Endothelial cell (in vitro differentiated cells): Measurements from ENCODE around the gene MPO. TPM values are rescaled to one million over a fixed set of nuclear protein-coding genes. Genes with fewer than 3 reads are reported as not detected.
A peak's percentile ranks its signal among the peaks of the same experiment; 100 is the strongest.

ENCODE experiments used
- DNase-seq: peaks from one replicate; pipeline ENCODE4 v3.0.0; 2021; ENCODE audit warnings: low spot score
- H3K27ac Mint-ChIP-seq: one replicate; pipeline ENCODE4 v1.8.0; 2021; ENCODE audit warnings: mixed read lengths, inconsistent platforms; ENCODE audit not compliant: unreplicated experiment
- H3K27me3 Mint-ChIP-seq: one replicate; pipeline ENCODE4 v1.8.0; 2021; ENCODE audit warnings: mild to moderate bottlenecking, moderate library complexity, mixed read lengths, inconsistent platforms; ENCODE audit not compliant: unreplicated experiment
- H3K36me3 Mint-ChIP-seq: one replicate; pipeline ENCODE4 v1.8.0; 2021; ENCODE audit warnings: mild to moderate bottlenecking, low read depth, mixed read lengths, inconsistent platforms; ENCODE audit not compliant: unreplicated experiment
- H3K4me1 Mint-ChIP-seq: one replicate; pipeline ENCODE4 v1.8.0; 2021; ENCODE audit warnings: mild to moderate bottlenecking, mixed read lengths, inconsistent platforms; ENCODE audit not compliant: unreplicated experiment
- H3K4me3 Mint-ChIP-seq: one replicate; pipeline ENCODE4 v1.8.0; 2021; ENCODE audit warnings: mild to moderate bottlenecking, mixed read lengths, inconsistent platforms; ENCODE audit not compliant: unreplicated experiment
- H3K9me3 Mint-ChIP-seq: one replicate; pipeline ENCODE4 v1.8.0; 2021; ENCODE audit warnings: mixed read lengths, inconsistent platforms; ENCODE audit not compliant: unreplicated experiment
- total RNA-seq: library from RNA; stranded (reverse); fragmentation: NEBNext Ultra II Directional; extraction: Animal tissue kit (Norgen Biotek cat#: 25700); gene quantifications from one replicate; pipeline ENCODE4 v1.2.1, GENCODE V29; 2021; ENCODE audit not compliant: unreplicated experiment
- TF ChIP-seq, protein P1 (sequence below): fragments of 200-600 bp; sonication (generic); IDR thresholded peaks from one replicate; pipeline ENCODE4 v1.5.0; 2021; ENCODE audit warnings: antibody characterized with exemption; ENCODE audit not compliant: unreplicated experiment

The MPO gene
- total RNA-seq, 1 donor from 2014 or later, result not detected

DNA sequence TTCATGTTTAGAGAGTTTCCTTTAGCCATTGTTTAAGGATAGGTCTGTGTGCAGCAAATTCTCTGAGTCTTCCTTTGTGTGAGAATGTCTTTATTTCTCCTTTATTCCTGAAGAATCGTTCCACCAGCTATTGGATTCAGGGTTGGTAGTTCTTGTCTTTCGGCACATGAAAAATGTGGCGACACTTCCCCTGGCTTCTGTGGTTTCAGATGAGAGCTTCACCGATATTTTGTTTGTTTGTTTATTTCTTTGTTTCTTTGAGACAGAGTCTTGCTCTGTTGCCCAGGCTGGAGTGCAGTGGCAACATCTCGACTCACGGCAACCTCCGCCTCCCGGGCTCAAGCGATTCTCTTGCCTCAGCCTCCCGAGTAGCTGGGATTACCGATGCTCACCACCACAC, 18.6 kb downstream of the MPO start:
- TF ChIP-seq, protein P1, sequence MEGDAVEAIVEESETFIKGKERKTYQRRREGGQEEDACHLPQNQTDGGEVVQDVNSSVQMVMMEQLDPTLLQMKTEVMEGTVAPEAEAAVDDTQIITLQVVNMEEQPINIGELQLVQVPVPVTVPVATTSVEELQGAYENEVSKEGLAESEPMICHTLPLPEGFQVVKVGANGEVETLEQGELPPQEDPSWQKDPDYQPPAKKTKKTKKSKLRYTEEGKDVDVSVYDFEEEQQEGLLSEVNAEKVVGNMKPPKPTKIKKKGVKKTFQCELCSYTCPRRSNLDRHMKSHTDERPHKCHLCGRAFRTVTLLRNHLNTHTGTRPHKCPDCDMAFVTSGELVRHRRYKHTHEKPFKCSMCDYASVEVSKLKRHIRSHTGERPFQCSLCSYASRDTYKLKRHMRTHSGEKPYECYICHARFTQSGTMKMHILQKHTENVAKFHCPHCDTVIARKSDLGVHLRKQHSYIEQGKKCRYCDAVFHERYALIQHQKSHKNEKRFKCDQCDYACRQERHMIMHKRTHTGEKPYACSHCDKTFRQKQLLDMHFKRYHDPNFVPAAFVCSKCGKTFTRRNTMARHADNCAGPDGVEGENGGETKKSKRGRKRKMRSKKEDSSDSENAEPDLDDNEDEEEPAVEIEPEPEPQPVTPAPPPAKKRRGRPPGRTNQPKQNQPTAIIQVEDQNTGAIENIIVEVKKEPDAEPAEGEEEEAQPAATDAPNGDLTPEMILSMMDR, result no peak
- Mint-ChIP-seq H3K36me3 (no peaks in the 10 kb centered on the region), H3K4me3 (no peak overlapping the region), H3K27me3 (peaks cover 10% of the 10 kb centered on the region), H3K4me1 (peaks cover 14% of the 10 kb centered on the region), H3K9me3 (no peaks in the 10 kb centered on the region), H3K27ac (peak overlapping the region; percentile 51)
- DNase-seq, result no peak

DNA sequence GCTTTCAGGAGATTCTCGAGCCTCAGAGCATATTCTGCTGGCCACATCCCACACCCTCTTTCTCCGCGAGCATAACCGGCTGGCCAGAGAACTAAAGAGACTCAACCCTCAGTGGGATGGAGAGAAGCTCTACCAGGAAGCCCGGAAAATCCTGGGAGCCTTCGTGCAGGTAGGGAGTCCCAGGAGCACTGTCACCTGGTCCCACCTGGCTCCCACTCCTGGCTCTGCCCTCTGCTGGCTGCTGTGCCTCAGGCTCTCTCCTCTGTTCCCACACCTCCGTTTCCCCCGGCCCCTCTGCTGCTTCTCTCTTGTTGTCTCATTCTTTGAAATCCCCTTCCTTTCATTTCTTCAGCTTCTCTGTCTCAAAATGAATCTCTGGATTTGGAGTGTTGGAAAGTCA, 25.9 kb downstream of the MPO start:
- DNase-seq, result no peak
- Mint-ChIP-seq H3K27ac (no peak overlapping the region), H3K27me3 (peaks cover 9% of the 10 kb centered on the region), H3K4me1 (no peaks in the 10 kb centered on the region), H3K9me3 (no peaks in the 10 kb centered on the region), H3K36me3 (no peaks in the 10 kb centered on the region), H3K4me3 (no peak overlapping the region)
- TF ChIP-seq, protein P1, result no peak

DNA sequence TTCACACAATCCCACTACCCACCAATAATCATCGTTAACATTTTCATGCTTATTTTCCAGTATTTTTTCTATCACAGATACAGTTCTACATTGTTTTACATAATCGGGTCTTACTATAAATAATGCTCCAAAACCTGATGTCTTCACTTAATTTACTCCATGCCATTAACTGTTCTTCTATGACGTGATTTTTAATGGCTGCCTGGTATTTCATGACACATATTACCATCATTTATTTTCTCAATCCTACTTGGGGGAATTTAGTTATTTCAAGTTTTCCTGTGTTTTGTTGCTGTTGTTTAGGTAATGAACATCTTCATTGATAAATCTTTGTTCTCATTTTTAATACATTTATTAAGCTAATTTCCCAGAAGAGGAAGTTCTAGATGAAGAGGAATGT, 27.7 kb downstream of the MPO start:
- Mint-ChIP-seq H3K9me3 (no peaks in the 10 kb centered on the region), H3K4me3 (no peak overlapping the region), H3K4me1 (no peaks in the 10 kb centered on the region), H3K36me3 (no peaks in the 10 kb centered on the region), H3K27me3 (peaks cover 17% of the 10 kb centered on the region), H3K27ac (no peak overlapping the region)
- no peak for DNase-seq
- TF ChIP-seq, protein P1, result no peak

DNA sequence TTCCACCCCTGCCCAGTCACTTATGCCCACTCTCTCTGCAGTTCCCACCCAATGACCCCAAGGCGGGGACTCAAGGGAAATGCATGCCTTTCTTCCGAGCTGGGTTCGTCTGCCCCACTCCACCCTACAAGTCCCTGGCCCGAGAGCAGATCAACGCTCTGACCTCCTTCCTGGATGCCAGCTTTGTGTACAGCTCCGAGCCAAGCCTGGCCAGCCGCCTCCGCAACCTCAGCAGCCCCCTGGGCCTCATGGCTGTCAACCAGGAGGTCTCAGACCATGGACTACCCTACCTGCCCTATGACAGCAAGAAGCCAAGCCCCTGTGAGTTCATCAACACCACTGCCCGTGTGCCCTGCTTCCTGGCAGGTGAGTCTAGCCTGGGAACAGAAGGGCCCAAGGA, 28.6 kb downstream of the MPO start:
- Mint-ChIP-seq H3K4me1 (peaks cover 7% of the 10 kb centered on the region), H3K4me3 (no peak overlapping the region), H3K9me3 (no peaks in the 10 kb centered on the region), H3K36me3 (no peaks in the 10 kb centered on the region), H3K27me3 (peaks cover 16% of the 10 kb centered on the region), H3K27ac (no peak overlapping the region)
- DNase-seq, result no peak
- TF ChIP-seq, protein P1, result no peak

DNA sequence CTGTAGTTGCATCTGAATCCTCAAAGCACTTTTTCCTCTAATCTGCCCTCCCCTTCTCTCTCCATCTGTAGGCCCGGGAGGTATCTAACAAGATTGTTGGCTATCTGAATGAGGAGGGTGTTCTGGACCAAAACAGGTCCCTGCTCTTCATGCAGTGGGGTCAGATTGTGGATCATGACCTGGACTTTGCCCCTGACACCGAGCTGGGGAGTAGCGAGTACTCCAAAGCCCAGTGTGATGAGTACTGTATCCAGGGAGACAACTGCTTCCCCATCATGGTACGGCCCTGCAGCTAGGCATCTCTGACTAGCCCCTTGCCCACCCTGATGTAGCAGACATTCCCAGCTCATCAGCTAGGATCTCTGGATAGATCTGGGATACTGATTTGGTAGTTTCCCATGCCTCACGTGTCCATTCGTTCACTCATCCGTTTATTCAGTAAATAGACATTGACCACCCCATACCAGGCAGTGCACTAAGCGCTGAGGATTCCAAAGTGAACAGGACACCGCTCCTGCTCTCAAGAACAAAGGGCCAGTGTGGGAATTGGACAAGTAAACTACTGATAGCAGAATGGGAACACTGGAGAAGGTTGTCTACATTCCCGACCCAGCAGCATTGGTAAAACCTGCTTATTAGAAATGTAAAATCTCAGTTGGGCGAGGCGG, 30.3 kb downstream of the MPO start:
- Mint-ChIP-seq H3K9me3 (no peaks in the 10 kb centered on the region), H3K27ac (no peak overlapping the region), H3K4me1 (peaks cover 7% of the 10 kb centered on the region), H3K4me3 (peak overlapping the region; percentile 67), H3K36me3 (no peaks in the 10 kb centered on the region), H3K27me3 (peaks cover 15% of the 10 kb centered on the region)
- TF ChIP-seq, protein P1, result no peak
- no peak for DNase-seq
